Occipital lobe (tissue), 2 donors: ENCODE results near the gene CYGB. TPM values are rescaled to one million over a fixed set of nuclear protein-coding genes. Genes with fewer than 3 reads are reported as not detected.

ENCODE experiments used
- DNase-seq: peaks from one replicate; lab custom pipeline; 2025; lab: John Stamatoyannopoulos, UW
- total RNA-seq: library from RNA; depleted of rRNA; stranded (reverse); fragments of >200 nt; gene quantifications from one replicate; pipeline ENCODE4 v1.2.3, GENCODE V29; 2014

The CYGB gene
- total RNA-seq, 1 donor from 2014 or later: 1.2 TPM

GRCh38 chr17:76501827-76502307 lies 35.6 kb downstream of the CYGB start:
- DNase-seq: no peak

- peak; percentile 55 for DNase-seq
These were observed 36.3 kb downstream of the CYGB start, which contains the start of gene RHBDF2 for GRCh38 chr17:76501018-76501826. Gene RHBDF2 (minus strand): TSS chr17:76501423. CDS start chr17:76481524, 19,899 bp downstream.

GRCh38 chr17:76500747-76501017 lies 36.8 kb downstream of the CYGB start:
- no peak for DNase-seq

- DNase-seq: no peak
These were observed 37.3 kb downstream of the CYGB start for GRCh38 chr17:76500074-76500746.

- DNase-seq: no peak
These were observed 38.2 kb downstream of the CYGB start for GRCh38 chr17:76499267-76499667.

GRCh38 chr17:76498876-76499251 lies 38.6 kb downstream of the CYGB start:
- DNase-seq: no peak

GRCh38 chr17:76497979-76498875 lies 39.3 kb downstream of the CYGB start:
- no peak for DNase-seq

- no peak for DNase-seq
These were observed 39.9 kb downstream of the CYGB start for GRCh38 chr17:76497699-76497978.

GRCh38 chr17:76496464-76496863 lies 41.0 kb downstream of the CYGB start:
- no peak for DNase-seq

- DNase-seq: no peak
These were observed 41.7 kb downstream of the CYGB start for GRCh38 chr17:76495663-76496400.

GRCh38 chr17:76493505-76494167 lies 43.9 kb downstream of the CYGB start:
- no peak for DNase-seq

- DNase-seq: no peak
These were observed 44.5 kb downstream of the CYGB start for GRCh38 chr17:76492989-76493501.

GRCh38 chr17:76492123-76492988 lies 45.2 kb downstream of the CYGB start:
- DNase-seq: no peak

GRCh38 chr17:76491271-76492122 lies 46.0 kb downstream of the CYGB start:
- DNase-seq: no peak

- no peak for DNase-seq
These were observed 47.3 kb downstream of the CYGB start for GRCh38 chr17:76490112-76490710.

- no peak for DNase-seq
These were observed 49.9 kb downstream of the CYGB start for GRCh38 chr17:76487451-76488192.

- DNase-seq: peak; percentile 31
These were observed 51.9 kb downstream of the CYGB start for GRCh38 chr17:76485569-76485968.
